HL-60 (cell line): ENCODE data around the gene GORASP2.

ENCODE experiments used
- DNase-seq, 2 experiments: peaks; one replicate each; pipeline ENCODE4 v3.0.0-alpha.2; 2010 to 2020; ENCODE audit warnings: low read depth in 1 of 2, low spot score in 1 of 2
- H3K27ac ChIP-seq: fragments of 250-450 bp; sonication (Bioruptor Pico); replicated peaks from 2 replicates; pipeline ENCODE4 v1.5.1; 2020; ENCODE audit warnings: mild to moderate bottlenecking, moderate library complexity
- H3K27me3 ChIP-seq: fragments of 250-450 bp; sonication (Bioruptor Pico); 2 replicates; pipeline ENCODE4 v1.5.1; 2021; ENCODE audit warnings: mild to moderate bottlenecking, moderate library complexity; ENCODE audit not compliant: insufficient read depth, poor library complexity, severe bottlenecking
- H3K4me3 ChIP-seq: replicated peaks from 2 replicates; pipeline ENCODE4 v1.5.1; 2011; ENCODE audit warnings: mild to moderate bottlenecking, control low read depth, low read length; ENCODE audit not compliant: insufficient read depth
- CTCF ChIP-seq: IDR thresholded peaks from one replicate; pipeline ENCODE4 v1.5.1; 2011; ENCODE audit warnings: low read length, control low read depth, inconsistent platforms; ENCODE audit not compliant: insufficient read depth
- GABPA ChIP-seq: IDR thresholded peaks from 2 replicates; pipeline ENCODE4 v1.6.1; 2012; ENCODE audit warnings: low read depth
- POLR2AphosphoS5 ChIP-seq: IDR thresholded peaks from 2 replicates; pipeline ENCODE4 v1.6.1; 2012; ENCODE audit warnings: low read depth
- REST ChIP-seq: IDR thresholded peaks from 2 replicates; pipeline ENCODE4 v1.6.1; 2012; ENCODE audit warnings: low read depth; ENCODE audit not compliant: insufficient replicate concordance
- SPI1 ChIP-seq: IDR thresholded peaks from 2 replicates; pipeline ENCODE4 v1.6.1; 2012; ENCODE audit warnings: low read depth, mild to moderate bottlenecking, borderline replicate concordance

GORASP2 gene

GRCh38 chr2:170967553-170967952 lies 38.5 kb downstream of the GORASP2 start:
- TF ChIP-seq SPI1 (no peak), GABPA (no peak), CTCF (no peak), POLR2AphosphoS5 (no peak), REST (no peak)

GRCh38 chr2:170968205-170969003 lies 39.4 kb downstream of the GORASP2 start:
- peak in 1 of 2 experiments; percentile 57 for DNase-seq
- Histone ChIP-seq H3K4me3 (no peak overlapping the region), H3K27ac (peak overlapping the region; percentile 45), H3K27me3 (no peaks in the 10 kb centered on the region)
- TF ChIP-seq POLR2AphosphoS5, result 0 out of 2 replicates have a peak, but pooled peaks have one; percentile 21
- no peak for TF ChIP-seq GABPA
- TF ChIP-seq SPI1, result no peak

More at GRCh38 chr2:170967553-170967952, 38.5 kb downstream of the GORASP2 start:
- H3K4me3 ChIP-seq, result no peak overlapping the region
- DNase-seq, result no peak
- H3K27ac ChIP-seq, result no peak overlapping the region
- H3K27me3 ChIP-seq, result no peaks in the 10 kb centered on the region

GRCh38 chr2:170969030-170969429 lies 40.0 kb downstream of the GORASP2 start:
- H3K4me3 ChIP-seq, result no peak overlapping the region
- TF ChIP-seq SPI1, result no peak
- peak; percentile 19; the same call in 1 of the 2 replicates for TF ChIP-seq POLR2AphosphoS5
- peak overlapping the region; percentile 45 for H3K27ac ChIP-seq
- H3K27me3 ChIP-seq, result no peaks in the 10 kb centered on the region
- peak in 1 of 2 experiments; percentile 78 for DNase-seq

GRCh38 chr2:170969872-170970496 lies 40.9 kb downstream of the GORASP2 start:
- Histone ChIP-seq H3K27ac (no peak overlapping the region), H3K27me3 (no peaks in the 10 kb centered on the region), H3K4me3 (no peak overlapping the region)
- DNase-seq, result no peak
- TF ChIP-seq REST, result no peak
- TF ChIP-seq SPI1, result no peak
- no peak for TF ChIP-seq CTCF
- TF ChIP-seq POLR2AphosphoS5, result no peak
- no peak for TF ChIP-seq GABPA
